NCI-H2196 (cell line): ENCODE results near the gene OGFR.

Experiments
- DNase-seq: peaks from one replicate; lab custom pipeline; 2025; ENCODE audit not compliant: unreplicated experiment; lab: John Stamatoyannopoulos, UW

The OGFR gene

GRCh38 chr20:62769346-62770071, 35.1 kb upstream of the OGFR start:
- DNase-seq: no peak

GRCh38 chr20:62770111-62770910, 34.3 kb upstream of the OGFR start:
- no peak for DNase-seq

GRCh38 chr20:62770916-62771315, 33.7 kb upstream of the OGFR start:
- DNase-seq: no peak

- DNase-seq: no peak
These were observed 33.1 kb upstream of the OGFR start for GRCh38 chr20:62771396-62772102.

DNA sequence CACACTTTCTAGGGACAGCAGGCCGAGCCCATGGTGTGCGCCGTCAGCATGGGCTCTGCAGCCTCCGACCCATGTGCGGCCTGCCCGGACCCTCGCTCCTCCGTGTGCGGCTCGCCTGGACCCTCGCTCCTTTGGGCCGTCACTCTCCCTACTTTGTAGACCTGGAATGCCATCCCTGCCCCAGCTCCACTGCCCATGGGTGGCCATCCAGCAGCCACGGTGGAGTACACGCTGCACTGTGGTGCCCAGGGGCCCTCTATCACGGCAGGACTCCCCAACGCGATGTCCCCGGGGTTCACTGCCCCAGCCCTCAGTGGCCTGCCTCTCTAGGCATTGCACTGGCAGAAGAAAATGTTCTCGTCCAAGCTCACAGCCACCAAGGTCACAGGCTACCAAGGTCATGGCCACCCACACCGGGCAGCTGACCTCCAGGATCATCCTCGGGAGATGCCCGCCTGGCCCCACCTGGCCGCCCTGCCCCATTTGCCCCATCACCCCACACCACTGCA, 32.5 kb upstream of the OGFR start:
- DNase-seq: no peak

DNA sequence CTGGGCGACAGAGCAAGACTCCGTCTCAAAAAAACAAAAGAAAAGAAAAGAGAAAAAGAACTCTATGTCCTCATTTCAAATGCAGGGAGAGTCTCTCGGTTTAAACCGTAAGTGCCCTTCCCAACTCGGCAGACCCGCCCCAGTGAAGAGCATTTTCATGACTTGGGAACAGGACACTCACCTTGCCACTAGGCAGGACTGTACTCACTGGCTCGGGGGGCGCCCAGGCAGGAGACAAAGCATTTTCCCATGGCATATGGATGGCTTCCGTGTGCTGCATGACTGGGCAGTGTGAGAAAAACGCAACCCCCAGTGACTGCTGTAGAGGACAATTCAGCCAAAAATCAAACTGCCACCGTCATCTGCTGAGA, 32.0 kb upstream of the OGFR start:
- no peak for DNase-seq

GRCh38 chr20:62772990-62773844, 31.4 kb upstream of the OGFR start:
- no peak for DNase-seq

- no peak for DNase-seq
These were observed 30.6 kb upstream of the OGFR start for GRCh38 chr20:62773845-62774714.

DNA sequence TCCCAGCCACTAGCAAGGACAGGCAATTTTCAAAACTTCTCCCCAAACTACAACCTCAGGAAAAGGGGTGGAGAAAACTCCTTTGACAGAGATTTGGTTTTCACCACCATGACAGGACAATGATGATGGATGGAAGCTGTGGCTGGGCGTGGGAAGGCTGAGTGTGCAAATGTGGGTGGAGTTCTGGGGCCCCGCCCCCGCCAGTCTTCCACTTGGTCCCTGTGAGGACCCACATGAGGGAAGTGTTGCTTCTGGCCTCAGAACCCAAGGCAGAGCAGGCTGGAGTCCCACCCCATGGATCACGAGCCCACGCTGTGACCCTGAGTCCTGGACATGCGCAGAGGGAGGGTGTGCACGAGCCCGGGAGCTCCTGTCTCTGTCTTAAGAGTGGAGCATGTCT, 29.9 kb upstream of the OGFR start:
- no peak for DNase-seq

- no peak for DNase-seq
These were observed 29.4 kb upstream of the OGFR start for GRCh38 chr20:62775206-62775605.

GRCh38 chr20:62776035-62776691, 28.5 kb upstream of the OGFR start:
- no peak for DNase-seq

- no peak for DNase-seq
These were observed 27.7 kb upstream of the OGFR start for GRCh38 chr20:62776692-62777527.

DNA sequence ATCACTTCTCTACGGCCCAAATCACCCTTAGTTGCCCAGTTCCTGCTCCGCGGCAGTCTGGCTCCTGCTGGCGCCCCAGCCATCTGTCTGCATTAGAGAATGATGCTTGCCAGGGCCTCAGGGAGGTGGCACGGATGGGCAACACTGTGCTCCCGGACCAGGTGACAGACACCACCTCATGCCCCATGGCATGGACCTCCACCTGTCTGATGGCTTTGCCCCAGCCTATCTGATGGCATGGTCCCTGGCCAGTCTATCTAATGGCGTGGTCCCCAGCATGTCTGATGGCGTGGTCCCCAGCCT, 27.2 kb upstream of the OGFR start:
- no peak for DNase-seq

DNA sequence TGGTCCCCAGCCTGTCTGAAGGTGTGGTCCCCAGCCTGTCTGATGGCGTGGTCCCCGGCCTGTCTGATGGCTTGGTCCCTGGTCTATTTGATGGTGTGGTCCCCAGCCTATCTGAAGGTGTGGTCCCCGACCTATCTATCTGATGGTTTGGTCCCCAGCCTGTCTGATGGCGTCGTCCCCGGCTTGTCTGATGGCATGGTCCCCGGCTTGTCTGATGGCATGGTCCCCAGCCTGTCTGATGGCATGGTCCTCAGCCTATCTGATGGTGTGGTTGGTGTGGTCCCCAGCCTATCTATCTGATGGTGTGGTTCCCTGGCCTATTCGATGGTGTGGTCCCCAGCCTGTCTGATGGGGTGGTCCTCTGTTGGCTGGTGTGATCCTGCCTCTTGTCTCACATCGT, 26.6 kb upstream of the OGFR start:
- no peak for DNase-seq

DNA sequence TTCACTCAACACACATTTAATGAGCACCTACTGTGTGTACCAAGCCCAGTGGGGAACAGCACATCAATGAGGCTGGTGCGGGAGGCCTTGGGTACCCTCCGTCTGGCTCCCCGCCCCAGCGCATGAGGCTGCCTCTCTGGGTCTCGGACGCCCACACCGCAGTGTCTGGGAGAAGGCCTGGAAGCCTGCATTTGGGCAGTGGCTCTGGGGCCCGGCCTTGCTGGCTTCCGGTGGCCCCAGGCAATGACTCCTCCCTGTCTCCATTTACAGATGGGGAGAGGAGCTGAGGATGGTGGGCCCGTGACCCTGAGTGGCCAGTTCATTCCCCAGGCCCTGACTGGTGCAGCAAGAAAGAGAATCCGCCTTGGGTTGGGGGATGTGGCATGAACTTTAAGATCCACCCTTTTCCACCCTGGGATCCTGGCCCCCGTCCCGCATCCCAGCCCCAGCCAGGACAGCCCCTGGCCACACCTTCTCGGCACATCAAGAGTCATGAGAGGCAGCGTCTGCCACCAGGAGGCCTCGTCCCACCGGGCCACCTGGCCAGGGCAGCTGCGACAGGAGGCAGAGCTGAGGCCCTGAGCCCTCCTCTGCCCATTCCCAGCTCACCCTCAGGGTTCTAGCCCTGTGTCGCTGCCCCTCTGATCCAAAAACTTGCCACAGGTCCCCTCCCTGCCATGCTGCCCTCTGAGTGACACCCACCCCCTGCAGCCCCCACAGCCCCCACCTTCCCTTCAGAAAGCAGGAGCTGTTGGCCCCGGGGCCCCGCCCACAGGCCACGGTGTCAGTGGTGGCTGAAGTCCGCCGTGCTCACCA, 25.8 kb upstream of the OGFR start:
- no peak for DNase-seq

- DNase-seq: no peak
These were observed 25.3 kb upstream of the OGFR start for GRCh38 chr20:62779417-62779685.

- DNase-seq: no peak
These were observed 24.4 kb upstream of the OGFR start for GRCh38 chr20:62780204-62780603.

- no peak for DNase-seq
These were observed 23.9 kb upstream of the OGFR start for GRCh38 chr20:62780696-62781095.
